HepG2 (cell line): ENCODE data around the gene PMS2. TPM values are rescaled to one million over a fixed set of nuclear protein-coding genes. Genes with fewer than 3 reads are reported as not detected.
A peak's percentile ranks its signal among the peaks of the same experiment; 100 is the strongest.

Experiments
- ATF2 ChIP-seq: sonication (generic); formaldehyde crosslinking; IDR thresholded peaks from 2 replicates; pipeline ENCODE4 v1.4.0; 2020; ENCODE audit warnings: missing genetic modification reagents
- ATF5 ChIP-seq: sonication (generic); formaldehyde crosslinking; IDR thresholded peaks from 2 replicates; pipeline ENCODE4 v1.4.0; 2020; ENCODE audit warnings: mild to moderate bottlenecking, low read depth, missing genetic modification reagents
- CHCHD3 ChIP-seq: sonication (generic); formaldehyde crosslinking; IDR thresholded peaks from 2 replicates; pipeline ENCODE4 v1.8.0; 2022; ENCODE audit warnings: mild to moderate bottlenecking, missing genetic modification reagents, moderate library complexity
- FIP1L1 ChIP-seq: fragments of 200-400 bp; formaldehyde crosslinking; IDR thresholded peaks from 2 replicates; pipeline ENCODE4 v1.6.1; 2018; ENCODE audit warnings: low read depth, mild to moderate bottlenecking, low read length, moderate library complexity, borderline replicate concordance; ENCODE audit not compliant: insufficient read depth
- FOXA1 ChIP-seq, 2 experiments: fragments of 450-650 bp in 1 of 2; sonication (generic) in 1 of 2; formaldehyde crosslinking in 1 of 2; IDR thresholded peaks; 2 replicates each; pipeline versions ENCODE4 v1.4.0 to v1.6.1; 2016 to 2020; ENCODE audit warnings: missing genetic modification reagents in 1 of 2
- GMEB1 ChIP-seq: sonication (generic); formaldehyde crosslinking; IDR thresholded peaks from 2 replicates; pipeline ENCODE4 v1.5.1; 2020; ENCODE audit warnings: missing genetic modification reagents, mild to moderate bottlenecking, borderline replicate concordance
- HMGXB4 ChIP-seq, 2 experiments: sonication (generic) in 1 of 2; formaldehyde crosslinking in 1 of 2; IDR thresholded peaks; 2 replicates each; pipeline versions ENCODE4 v1.4.0 to v1.6.1; 2018 to 2020; ENCODE audit warnings: missing genetic modification reagents in 2 of 2, borderline replicate concordance in 1 of 2, low read depth in 1 of 2, mild to moderate bottlenecking in 1 of 2, missing biosample characterization in 1 of 2
- HNRNPK ChIP-seq: fragments of 200-400 bp; formaldehyde crosslinking; IDR thresholded peaks from 2 replicates; pipeline ENCODE4 v1.6.1; 2018; ENCODE audit warnings: low read length, low read depth, moderate library complexity, mild to moderate bottlenecking; ENCODE audit not compliant: poor library complexity, severe bottlenecking
- PHF20 ChIP-seq: sonication (generic); formaldehyde crosslinking; IDR thresholded peaks from 2 replicates; pipeline ENCODE4 v1.5.0; 2020; ENCODE audit warnings: mild to moderate bottlenecking, missing genetic modification reagents
- PLRG1 ChIP-seq: fragments of 450-650 bp; conservative IDR thresholded peaks from 2 replicates; pipeline ENCODE4 v1.6.1; 2016
- TSC22D2 ChIP-seq: sonication (generic); formaldehyde crosslinking; IDR thresholded peaks from 2 replicates; pipeline ENCODE4 v1.5.1; 2020; ENCODE audit warnings: missing genetic modification reagents, mild to moderate bottlenecking, borderline replicate concordance
- UBTF ChIP-seq: sonication (generic); formaldehyde crosslinking; IDR thresholded peaks from 2 replicates; pipeline ENCODE4 v1.4.0; 2020; ENCODE audit warnings: mild to moderate bottlenecking, missing genetic modification reagents
- ZNF619 ChIP-seq: sonication (generic); formaldehyde crosslinking; IDR thresholded peaks from 2 replicates; pipeline ENCODE4 v1.4.0; 2020; ENCODE audit warnings: mild to moderate bottlenecking, missing genetic modification reagents
- polyA plus RNA-seq, 8 experiments: library from polyadenylated mRNA; depleted of rRNA in 3 of 8; stranded (reverse) in 7 of 8; unstranded in 1 of 8; fragments of >200 nt; fragmentation: Illumina TruSeq in 4 of 8; extraction: Trizol in 4 of 8; gene quantifications; 2 replicates each; pipeline versions ENCODE4 v1.2.1 to v1.2.3, GENCODE V29; 2011 to 2016; ENCODE audit warnings: low read depth in 4 of 8, missing spikeins in 1 of 8, mixed read lengths in 1 of 8; ENCODE audit not compliant: insufficient read depth in 1 of 8
- total RNA-seq, 5 experiments: library from RNA; depleted of rRNA; stranded (reverse); fragments of >200 nt; fragmentation: Illumina TruSeq; extraction: Trizol; gene quantifications; 2 replicates each; pipeline ENCODE4 v1.2.3, GENCODE V29; 2016; ENCODE audit warnings: low read depth in 1 of 5

PMS2 gene
- total and polyA plus RNA-seq, 2 of the 13 experiments (the other 11 are each of a cell fraction or from before 2014, with no cell fraction given), result 6.3 to 11.4 TPM

GRCh38 chr7:6008668-6009611 is at the start of gene PMS2, which contains the start of gene AIMP2 (continued):
- peak; percentile 88 to 93 for TF ChIP-seq HMGXB4 (CRISPR knock-in tag; IDR thresholded peaks at IDR 0.05; ENCODE audit: borderline replicate concordance in 1 of 2, low read depth in 1 of 2)
- TF ChIP-seq TSC22D2, result peak; percentile 97
- peak; percentile 87 for TF ChIP-seq PHF20
- TF ChIP-seq CHCHD3 (CRISPR knock-in tag), result peak; percentile 99
- TF ChIP-seq GMEB1 (CRISPR knock-in tag), result peak; percentile 91
- TF ChIP-seq FOXA1 (IDR thresholded peaks at IDR 0.05), result no peak
- TF ChIP-seq FOXA1 (CRISPR knock-in tag; IDR thresholded peaks at IDR 0.05), result peak; percentile 10; the same call in 1 of the 2 replicates
- TF ChIP-seq ZNF619, result peak; percentile 100
- TF ChIP-seq PLRG1, result no peak
- peak; percentile 94 for TF ChIP-seq UBTF (CRISPR knock-in tag)
- TF ChIP-seq ATF2, result peak; percentile 88; the same call in 1 of the 2 replicates
- TF ChIP-seq FIP1L1, result 0 out of 2 replicates have a peak, but pooled peaks have one; percentile 3
- TF ChIP-seq ATF5 (CRISPR knock-in tag), result peak; percentile 99
- no peak for TF ChIP-seq HNRNPK
